Cortex of kidney (tissue), 1 donor: ENCODE data around the gene CTNND2.

ENCODE experiments used
- DNase-seq: peaks from one replicate; lab custom pipeline; 2025; lab: John Stamatoyannopoulos, UW

CTNND2 gene

GRCh38 chr5:10987276-10987924 lies 916.8 kb downstream of the CTNND2 start:
- no peak for DNase-seq

- DNase-seq: no peak
Observed at GRCh38 chr5:10985721-10986110, 918.5 kb downstream of the CTNND2 start.

GRCh38 chr5:10985091-10985720 lies 919.0 kb downstream of the CTNND2 start:
- no peak for DNase-seq

GRCh38 chr5:10984021-10984715 lies 920.1 kb downstream of the CTNND2 start:
- DNase-seq: no peak

- DNase-seq: no peak
Observed at GRCh38 chr5:10982626-10983025, 921.6 kb downstream of the CTNND2 start.

DNA sequence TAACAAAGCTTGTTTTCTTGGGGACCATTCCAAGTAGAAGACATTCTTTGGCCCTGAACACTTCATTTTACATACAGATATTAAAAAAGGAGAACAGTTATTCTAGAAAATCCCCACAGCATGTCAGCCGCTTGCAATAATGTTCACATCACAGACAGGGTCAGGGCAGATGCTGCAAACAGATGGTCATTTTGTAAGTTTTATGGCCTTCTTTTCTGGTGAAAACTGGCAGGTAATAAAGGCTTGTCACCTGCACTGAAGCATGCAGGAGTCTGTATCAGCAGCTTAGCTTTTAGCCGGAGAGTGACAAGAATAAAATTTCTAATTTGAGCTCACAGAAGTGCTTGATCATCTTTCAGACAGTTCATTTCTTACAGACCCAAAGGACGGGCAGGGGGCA lies 922.3 kb downstream of the CTNND2 start:
- DNase-seq: no peak

DNA sequence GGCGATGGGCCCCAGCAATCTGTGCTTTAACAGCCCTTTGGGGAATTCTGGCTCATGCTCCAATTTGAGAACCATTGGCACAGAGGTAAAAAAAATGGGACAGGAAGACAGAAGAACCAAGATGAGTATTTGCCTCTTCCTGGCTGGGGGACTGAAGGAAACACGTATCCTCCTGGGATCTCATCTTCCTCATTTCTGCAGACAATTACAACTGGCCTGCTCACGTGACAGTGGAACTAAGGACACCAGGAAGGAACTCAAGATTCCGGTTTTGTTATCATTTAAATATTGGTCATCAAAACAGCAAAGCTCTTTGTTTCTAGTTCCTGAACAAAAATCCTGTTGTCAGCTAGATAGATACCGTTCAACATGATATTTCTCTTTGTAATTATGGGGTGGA lies 927.2 kb downstream of the CTNND2 start:
- no peak for DNase-seq

DNA sequence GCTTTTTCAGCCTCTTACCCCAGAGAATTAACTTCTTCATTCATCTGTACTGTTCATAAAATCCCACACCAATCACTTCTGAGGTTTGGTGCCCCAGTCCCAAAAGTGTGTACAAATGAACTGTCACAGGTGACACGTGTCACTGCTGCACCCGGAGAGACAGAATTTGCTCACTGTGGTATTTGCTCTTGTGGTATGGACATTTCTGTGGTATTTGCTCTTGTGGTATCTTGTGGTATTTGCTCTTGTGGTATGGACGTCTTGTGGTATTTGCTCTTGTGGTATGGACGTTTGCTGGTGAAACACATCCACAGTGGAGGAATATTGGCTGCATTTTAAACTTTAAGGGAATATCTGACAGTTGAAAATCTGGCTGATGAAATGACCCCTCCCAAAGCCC lies 928.3 kb downstream of the CTNND2 start:
- DNase-seq: no peak

GRCh38 chr5:10974850-10975249 lies 929.4 kb downstream of the CTNND2 start:
- DNase-seq: no peak

DNA sequence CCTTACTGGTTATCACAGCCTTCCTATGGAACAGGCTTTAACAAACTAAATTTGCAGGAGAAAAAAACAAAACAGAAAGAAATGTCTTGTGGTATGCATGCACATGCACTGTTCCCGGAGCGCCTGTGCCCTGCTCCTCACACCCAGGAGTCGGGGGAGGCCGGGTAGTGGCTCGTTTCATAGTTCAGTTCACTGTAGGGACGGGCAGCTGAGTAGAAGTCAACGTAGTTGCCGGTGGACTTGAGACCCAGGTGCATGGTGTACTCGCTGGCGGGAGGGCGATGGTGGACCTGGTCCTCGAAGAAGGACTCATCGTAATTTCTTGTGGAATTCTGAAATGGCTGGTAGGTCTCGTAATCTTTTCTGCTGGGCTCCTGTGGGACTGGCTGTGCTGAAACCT lies 930.9 kb downstream of the CTNND2 start:
- no peak for DNase-seq

DNA sequence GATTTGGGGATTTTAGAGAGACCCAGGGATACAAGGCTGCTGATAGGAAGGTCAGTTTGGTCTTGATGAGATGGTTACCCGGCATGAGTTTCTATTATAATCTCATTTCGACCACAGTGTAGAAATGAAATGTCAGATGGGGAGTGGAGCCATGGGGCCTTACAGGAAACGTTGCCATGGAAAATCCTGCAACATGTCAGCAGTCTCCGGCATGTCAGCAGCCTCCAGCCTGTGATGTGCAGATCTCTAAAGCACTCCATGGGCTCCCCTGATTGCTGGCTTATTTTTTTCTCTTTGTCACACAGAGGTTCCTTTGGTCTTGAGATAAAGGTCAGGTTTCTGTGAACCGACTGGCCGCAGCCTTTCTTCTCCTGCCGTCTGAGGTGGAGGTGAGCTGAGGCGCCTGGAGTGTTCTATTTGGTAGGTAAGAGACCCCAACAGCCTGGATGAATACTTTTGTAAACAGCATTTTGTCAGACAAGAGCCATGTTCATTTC lies 934.5 kb downstream of the CTNND2 start:
- no peak for DNase-seq

- DNase-seq: no peak
Observed at GRCh38 chr5:10964806-10965205, 939.4 kb downstream of the CTNND2 start.

GRCh38 chr5:10958728-10959127 lies 945.5 kb downstream of the CTNND2 start:
- no peak for DNase-seq

GRCh38 chr5:10949856-10950630 lies 954.2 kb downstream of the CTNND2 start:
- no peak for DNase-seq

- no peak for DNase-seq
Observed at GRCh38 chr5:10946050-10946449, 958.2 kb downstream of the CTNND2 start.

DNA sequence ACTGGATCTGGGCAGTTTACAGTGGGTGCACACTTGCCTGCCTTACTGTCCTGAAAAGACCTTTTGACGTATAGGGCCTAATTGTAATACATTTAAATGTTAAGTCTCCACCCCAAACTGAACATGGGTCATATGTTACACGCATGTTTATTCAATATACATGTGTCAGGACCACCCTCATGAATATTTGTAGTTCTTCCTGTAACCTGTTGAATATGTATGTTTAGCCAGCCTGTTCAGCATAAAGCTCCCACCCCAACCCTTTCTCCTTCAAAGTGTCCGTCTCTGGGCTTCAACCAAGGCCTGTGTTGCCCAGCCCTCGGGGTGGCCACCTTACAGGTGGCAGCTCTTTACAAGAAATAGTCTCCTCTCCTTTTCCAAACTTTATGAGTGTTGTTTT lies 962.3 kb downstream of the CTNND2 start:
- DNase-seq: no peak

- no peak for DNase-seq
Observed at GRCh38 chr5:10936081-10936855, 968.0 kb downstream of the CTNND2 start.

- DNase-seq: no peak
Observed at GRCh38 chr5:10935536-10935935, 968.7 kb downstream of the CTNND2 start.

GRCh38 chr5:10934783-10935355 lies 969.4 kb downstream of the CTNND2 start:
- DNase-seq: no peak

GRCh38 chr5:10933121-10933520 lies 971.1 kb downstream of the CTNND2 start:
- DNase-seq: no peak

GRCh38 chr5:10932426-10932825 lies 971.8 kb downstream of the CTNND2 start:
- DNase-seq: no peak
